Astrocyte of the cerebellum (primary cell): ENCODE results near the gene PCED1B.

ENCODE experiments used
- DNase-seq: peaks from one replicate; pipeline ENCODE4 v3.0.0-alpha.2; 2011; ENCODE audit warnings: low read depth
- H3K4me3 ChIP-seq: 2 replicates; pipeline ENCODE4 v1.5.1; 2011; ENCODE audit warnings: mild to moderate bottlenecking, low read depth, low read length, moderate library complexity
- in situ Hi-C: cut with HindIII; loops from 2 replicates; pipeline ENCODE4 v1.10.0; 2017; ENCODE audit warnings: low sequenced_read_pairs
- TF ChIP-seq, protein P1 (sequence below): IDR thresholded peaks from 2 replicates; pipeline ENCODE4 v1.5.1; 2012; ENCODE audit warnings: low read length, low read depth, moderate library complexity, mild to moderate bottlenecking; ENCODE audit errors: missing control alignments

The PCED1B gene

DNA sequence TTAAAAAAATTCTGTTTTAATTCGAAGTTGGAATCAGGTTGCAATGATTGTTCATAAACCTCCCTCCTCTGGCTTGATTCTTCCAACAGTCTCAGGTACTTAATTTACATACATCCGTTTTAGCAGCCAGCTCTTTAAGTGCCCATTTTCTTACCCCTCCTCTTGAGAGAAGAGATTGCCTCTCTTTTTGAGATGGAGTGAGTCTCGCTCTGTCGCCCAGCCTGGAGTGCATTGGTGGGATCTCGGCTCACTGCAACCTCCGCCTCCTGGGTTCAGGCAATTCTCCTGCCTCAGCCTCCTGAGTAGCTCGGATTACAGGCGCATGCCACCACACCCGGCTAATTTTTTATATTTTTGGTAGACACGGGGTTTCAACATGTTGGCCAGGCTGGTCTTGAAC lies 146.8 kb downstream of the PCED1B start:
- in situ Hi-C loops = no loop called here
- TF ChIP-seq, protein P1, sequence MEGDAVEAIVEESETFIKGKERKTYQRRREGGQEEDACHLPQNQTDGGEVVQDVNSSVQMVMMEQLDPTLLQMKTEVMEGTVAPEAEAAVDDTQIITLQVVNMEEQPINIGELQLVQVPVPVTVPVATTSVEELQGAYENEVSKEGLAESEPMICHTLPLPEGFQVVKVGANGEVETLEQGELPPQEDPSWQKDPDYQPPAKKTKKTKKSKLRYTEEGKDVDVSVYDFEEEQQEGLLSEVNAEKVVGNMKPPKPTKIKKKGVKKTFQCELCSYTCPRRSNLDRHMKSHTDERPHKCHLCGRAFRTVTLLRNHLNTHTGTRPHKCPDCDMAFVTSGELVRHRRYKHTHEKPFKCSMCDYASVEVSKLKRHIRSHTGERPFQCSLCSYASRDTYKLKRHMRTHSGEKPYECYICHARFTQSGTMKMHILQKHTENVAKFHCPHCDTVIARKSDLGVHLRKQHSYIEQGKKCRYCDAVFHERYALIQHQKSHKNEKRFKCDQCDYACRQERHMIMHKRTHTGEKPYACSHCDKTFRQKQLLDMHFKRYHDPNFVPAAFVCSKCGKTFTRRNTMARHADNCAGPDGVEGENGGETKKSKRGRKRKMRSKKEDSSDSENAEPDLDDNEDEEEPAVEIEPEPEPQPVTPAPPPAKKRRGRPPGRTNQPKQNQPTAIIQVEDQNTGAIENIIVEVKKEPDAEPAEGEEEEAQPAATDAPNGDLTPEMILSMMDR = no peak
- H3K4me3 ChIP-seq = no peak overlapping the region
- no peak for DNase-seq

DNA sequence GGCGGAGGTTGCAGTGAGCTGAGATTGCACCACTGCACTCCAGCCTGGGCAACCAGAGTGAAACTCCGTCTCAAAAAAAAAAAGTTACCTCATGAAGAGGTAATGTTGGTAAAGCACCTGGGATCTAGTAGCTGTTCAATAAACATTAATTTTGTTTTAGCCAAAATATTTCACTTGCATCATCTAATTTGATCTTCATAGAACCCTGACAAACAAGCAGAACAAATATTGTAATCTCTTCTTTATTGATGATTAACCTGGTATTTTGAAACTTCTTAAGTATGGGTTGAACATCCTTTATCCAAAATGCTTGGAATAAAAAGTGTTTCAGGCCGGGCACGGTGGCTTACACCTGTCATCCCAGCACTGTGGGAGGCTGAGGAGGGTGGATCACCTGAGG lies 149.4 kb downstream of the PCED1B start:
- TF ChIP-seq, protein P1 = no peak
- no peak overlapping the region for H3K4me3 ChIP-seq
- no peak for DNase-seq
- in situ Hi-C loops = no loop called here

DNA sequence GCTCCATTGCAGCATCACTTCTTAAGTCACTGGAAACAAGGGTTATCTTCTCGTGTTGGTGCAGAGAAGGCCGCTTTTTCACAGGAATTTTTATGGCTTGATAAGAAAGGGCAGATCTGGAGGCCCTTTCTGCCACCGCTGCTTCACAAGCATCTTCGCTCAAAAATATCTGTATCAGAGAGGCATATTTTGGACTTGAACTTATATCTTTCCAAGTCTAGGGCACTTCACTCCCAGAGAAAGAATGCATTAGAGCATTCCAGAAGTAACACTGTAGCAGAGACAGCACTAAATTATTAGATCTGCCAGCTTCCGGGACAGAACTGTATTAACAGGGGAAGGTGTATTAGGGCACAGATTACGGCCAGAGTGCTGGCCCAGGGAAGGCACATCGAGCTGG lies 152.0 kb downstream of the PCED1B start:
- DNase-seq = no peak
- TF ChIP-seq, protein P1 = no peak
- in situ Hi-C loops = no loop called here
- no peak overlapping the region for H3K4me3 ChIP-seq

- no peak overlapping the region for H3K4me3 ChIP-seq
- TF ChIP-seq, protein P1 = no peak
- DNase-seq = no peak
- in situ Hi-C loops = no loop called here
Measured at GRCh38 chr12:47234576-47235141, 155.2 kb downstream of the PCED1B start.

DNA sequence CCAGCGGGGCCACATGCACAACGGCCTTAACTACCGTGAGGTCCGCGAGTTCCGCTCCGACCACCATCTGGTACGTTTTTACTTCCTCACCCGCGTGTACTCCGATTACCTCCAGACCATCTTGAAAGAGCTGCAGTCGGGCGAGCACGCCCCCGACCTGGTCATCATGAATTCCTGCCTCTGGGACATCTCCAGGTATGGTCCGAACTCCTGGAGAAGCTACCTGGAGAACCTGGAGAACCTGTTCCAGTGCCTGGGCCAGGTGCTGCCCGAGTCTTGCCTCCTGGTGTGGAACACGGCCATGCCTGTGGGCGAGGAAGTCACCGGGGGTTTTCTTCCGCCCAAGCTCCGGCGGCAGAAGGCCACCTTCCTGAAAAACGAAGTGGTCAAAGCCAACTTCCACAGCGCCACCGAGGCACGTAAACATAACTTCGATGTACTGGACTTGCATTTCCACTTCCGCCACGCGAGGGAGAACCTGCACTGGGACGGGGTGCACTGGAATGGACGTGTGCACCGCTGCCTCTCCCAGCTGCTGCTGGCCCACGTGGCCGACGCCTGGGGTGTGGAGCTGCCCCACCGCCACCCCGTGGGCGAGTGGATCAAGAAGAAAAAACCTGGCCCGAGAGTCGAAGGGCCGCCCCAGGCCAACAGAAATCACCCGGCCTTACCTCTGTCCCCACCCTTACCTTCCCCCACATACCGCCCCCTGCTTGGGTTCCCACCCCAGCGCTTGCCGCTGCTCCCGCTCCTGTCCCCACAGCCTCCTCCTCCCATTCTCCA lies 156.0 kb downstream of the PCED1B start:
- in situ Hi-C loops = no loop called here
- TF ChIP-seq, protein P1 = no peak
- H3K4me3 ChIP-seq = no peak overlapping the region
- DNase-seq = no peak

DNA sequence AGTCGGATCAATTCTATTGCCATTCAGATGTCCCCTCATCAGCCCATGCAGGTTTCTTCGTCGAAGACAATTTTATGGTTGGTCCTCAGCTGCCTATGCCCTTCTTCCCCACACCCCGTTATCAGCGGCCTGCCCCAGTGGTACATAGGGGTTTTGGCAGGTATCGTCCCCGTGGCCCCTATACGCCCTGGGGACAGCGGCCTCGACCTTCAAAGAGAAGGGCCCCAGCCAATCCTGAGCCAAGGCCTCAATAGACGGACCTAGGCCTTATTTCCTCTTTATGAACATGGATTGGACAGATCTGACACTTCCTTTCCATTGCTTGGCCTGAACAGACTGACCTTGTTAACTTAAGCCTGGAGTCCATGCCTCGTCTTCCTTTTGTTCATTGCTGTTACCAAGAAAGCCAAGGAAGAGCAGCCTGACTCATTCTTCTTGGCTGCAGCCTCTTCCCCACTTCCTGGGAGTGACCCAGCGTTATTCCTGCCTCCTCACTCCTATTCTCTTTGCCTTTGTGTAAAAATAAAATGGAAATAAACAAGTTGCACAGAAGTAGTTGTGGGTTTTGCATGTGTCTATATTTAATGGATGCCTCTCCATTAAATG lies 156.8 kb downstream of the PCED1B start:
- TF ChIP-seq, protein P1 = no peak
- peak; percentile 53 for DNase-seq
- in situ Hi-C loops = no loop called here
- no peak overlapping the region for H3K4me3 ChIP-seq
